Upper lobe of left lung (tissue), 4 donors: Measurements from ENCODE around the gene SPEN.

Source experiments
- CTCF ChIP-seq, 6 experiments: fragments of 450-650 bp in 4 of 6; fragments of 200-600 bp in 2 of 6; sonication (generic) in 2 of 6; IDR thresholded peaks; one replicate each; pipeline ENCODE4 v1.5.1; 2016 to 2019; ENCODE audit warnings: antibody characterized with exemption in 6 of 6
- POLR2A ChIP-seq, 4 donors: fragments of 450-650 bp; IDR thresholded peaks; one replicate each; pipeline ENCODE4 v1.5.1; 2016 to 2017; ENCODE audit warnings: antibody characterized with exemption in 4 of 4, mild to moderate bottlenecking in 2 of 4

GRCh38 chr1:15799004-15799867 is 48.3 kb upstream of the SPEN start:
- no peak for TF ChIP-seq CTCF (IDR thresholded peaks at IDR 0.05)
- no peak for TF ChIP-seq POLR2A (IDR thresholded peaks at IDR 0.05)
